Measurements from ENCODE around the gene POLE.

DNA sequence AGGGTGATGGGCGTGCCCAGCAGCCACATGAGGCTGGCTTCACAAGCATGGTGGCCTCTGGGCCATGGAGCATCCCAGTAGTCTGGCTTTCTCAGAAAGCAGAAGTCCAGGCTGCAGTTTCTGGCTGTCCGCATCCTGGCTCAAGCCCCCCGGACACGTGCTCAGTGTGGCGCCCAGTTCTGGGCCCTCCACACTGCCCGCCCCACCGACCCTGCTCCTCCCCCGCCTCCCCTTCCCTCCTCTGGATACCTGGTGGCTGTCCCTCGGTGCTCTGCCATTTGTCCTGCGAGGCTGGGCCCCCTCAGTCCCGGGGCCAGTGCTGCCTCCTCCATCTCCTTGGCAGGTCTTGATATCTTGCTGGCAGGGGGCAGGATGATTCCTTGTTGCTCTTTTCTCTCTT, 108.3 kb downstream of the POLE start:
- TF ChIP-seq, protein P1, sequence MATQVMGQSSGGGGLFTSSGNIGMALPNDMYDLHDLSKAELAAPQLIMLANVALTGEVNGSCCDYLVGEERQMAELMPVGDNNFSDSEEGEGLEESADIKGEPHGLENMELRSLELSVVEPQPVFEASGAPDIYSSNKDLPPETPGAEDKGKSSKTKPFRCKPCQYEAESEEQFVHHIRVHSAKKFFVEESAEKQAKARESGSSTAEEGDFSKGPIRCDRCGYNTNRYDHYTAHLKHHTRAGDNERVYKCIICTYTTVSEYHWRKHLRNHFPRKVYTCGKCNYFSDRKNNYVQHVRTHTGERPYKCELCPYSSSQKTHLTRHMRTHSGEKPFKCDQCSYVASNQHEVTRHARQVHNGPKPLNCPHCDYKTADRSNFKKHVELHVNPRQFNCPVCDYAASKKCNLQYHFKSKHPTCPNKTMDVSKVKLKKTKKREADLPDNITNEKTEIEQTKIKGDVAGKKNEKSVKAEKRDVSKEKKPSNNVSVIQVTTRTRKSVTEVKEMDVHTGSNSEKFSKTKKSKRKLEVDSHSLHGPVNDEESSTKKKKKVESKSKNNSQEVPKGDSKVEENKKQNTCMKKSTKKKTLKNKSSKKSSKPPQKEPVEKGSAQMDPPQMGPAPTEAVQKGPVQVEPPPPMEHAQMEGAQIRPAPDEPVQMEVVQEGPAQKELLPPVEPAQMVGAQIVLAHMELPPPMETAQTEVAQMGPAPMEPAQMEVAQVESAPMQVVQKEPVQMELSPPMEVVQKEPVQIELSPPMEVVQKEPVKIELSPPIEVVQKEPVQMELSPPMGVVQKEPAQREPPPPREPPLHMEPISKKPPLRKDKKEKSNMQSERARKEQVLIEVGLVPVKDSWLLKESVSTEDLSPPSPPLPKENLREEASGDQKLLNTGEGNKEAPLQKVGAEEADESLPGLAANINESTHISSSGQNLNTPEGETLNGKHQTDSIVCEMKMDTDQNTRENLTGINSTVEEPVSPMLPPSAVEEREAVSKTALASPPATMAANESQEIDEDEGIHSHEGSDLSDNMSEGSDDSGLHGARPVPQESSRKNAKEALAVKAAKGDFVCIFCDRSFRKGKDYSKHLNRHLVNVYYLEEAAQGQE (IDR thresholded peaks at IDR 0.05): no peak
- TF ChIP-seq SP1 (IDR thresholded peaks at IDR 0.05) (no peak), EGR1 (IDR thresholded peaks at IDR 0.05; ENCODE audit: low read depth in 2 of 2) (no peak), HNF4A (conservative IDR thresholded peaks at IDR 0.05) (no peak)
- TF ChIP-seq, protein P2, sequence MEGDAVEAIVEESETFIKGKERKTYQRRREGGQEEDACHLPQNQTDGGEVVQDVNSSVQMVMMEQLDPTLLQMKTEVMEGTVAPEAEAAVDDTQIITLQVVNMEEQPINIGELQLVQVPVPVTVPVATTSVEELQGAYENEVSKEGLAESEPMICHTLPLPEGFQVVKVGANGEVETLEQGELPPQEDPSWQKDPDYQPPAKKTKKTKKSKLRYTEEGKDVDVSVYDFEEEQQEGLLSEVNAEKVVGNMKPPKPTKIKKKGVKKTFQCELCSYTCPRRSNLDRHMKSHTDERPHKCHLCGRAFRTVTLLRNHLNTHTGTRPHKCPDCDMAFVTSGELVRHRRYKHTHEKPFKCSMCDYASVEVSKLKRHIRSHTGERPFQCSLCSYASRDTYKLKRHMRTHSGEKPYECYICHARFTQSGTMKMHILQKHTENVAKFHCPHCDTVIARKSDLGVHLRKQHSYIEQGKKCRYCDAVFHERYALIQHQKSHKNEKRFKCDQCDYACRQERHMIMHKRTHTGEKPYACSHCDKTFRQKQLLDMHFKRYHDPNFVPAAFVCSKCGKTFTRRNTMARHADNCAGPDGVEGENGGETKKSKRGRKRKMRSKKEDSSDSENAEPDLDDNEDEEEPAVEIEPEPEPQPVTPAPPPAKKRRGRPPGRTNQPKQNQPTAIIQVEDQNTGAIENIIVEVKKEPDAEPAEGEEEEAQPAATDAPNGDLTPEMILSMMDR (IDR thresholded peaks at IDR 0.05; ENCODE audit: low read depth, low read length, missing input control): no peak
